ENCODE data around the gene EYS.

DNA sequence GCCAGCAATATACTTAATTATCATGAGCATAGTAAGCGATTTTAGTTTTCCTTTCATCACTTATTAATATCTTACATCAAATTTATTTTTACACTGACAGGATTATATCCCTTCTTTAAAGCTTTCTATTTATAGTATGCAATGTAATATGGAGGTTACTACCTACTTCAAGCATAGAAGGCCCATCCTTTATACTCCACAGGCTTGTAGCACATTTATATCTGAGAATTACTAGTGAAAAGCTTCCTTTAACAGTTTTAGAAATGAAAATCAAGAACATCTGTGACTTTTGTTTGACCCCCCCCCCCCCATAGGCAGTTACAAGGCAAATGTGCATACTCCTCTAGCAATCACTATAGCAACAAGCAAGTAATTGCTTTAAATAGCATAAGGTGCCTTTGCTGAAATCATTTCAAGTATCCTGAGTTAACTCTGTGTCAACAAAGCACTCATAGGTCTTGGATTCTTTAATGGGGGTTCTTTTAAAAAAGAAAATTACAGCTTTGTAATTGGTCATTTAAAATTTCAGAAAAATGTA, 1153.7 kb downstream of the EYS start:
- TF ChIP-seq, protein P1, sequence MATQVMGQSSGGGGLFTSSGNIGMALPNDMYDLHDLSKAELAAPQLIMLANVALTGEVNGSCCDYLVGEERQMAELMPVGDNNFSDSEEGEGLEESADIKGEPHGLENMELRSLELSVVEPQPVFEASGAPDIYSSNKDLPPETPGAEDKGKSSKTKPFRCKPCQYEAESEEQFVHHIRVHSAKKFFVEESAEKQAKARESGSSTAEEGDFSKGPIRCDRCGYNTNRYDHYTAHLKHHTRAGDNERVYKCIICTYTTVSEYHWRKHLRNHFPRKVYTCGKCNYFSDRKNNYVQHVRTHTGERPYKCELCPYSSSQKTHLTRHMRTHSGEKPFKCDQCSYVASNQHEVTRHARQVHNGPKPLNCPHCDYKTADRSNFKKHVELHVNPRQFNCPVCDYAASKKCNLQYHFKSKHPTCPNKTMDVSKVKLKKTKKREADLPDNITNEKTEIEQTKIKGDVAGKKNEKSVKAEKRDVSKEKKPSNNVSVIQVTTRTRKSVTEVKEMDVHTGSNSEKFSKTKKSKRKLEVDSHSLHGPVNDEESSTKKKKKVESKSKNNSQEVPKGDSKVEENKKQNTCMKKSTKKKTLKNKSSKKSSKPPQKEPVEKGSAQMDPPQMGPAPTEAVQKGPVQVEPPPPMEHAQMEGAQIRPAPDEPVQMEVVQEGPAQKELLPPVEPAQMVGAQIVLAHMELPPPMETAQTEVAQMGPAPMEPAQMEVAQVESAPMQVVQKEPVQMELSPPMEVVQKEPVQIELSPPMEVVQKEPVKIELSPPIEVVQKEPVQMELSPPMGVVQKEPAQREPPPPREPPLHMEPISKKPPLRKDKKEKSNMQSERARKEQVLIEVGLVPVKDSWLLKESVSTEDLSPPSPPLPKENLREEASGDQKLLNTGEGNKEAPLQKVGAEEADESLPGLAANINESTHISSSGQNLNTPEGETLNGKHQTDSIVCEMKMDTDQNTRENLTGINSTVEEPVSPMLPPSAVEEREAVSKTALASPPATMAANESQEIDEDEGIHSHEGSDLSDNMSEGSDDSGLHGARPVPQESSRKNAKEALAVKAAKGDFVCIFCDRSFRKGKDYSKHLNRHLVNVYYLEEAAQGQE (IDR thresholded peaks at IDR 0.05; ENCODE audit: insufficient read depth in 1 of 2, low read depth in 2 of 2, low read length in 2 of 2) = no peak
- TF ChIP-seq TAF1 (IDR thresholded peaks at IDR 0.05; ENCODE audit: borderline replicate concordance, insufficient read depth, low read length) (no peak), SIN3A (IDR thresholded peaks at IDR 0.05; ENCODE audit: borderline replicate concordance, insufficient read depth, low read length) (no peak), POLR2AphosphoS5 (IDR thresholded peaks at IDR 0.05; ENCODE audit: low read depth, low read length) (no peak)
